ENCODE measurements around the gene TMEM33.
"Not testable (repeated sequence)": the region's sequence is repeated elsewhere in the genome, so short reads cannot be mapped to it uniquely, and the experiment has no call there.

TMEM33 gene, protein sequence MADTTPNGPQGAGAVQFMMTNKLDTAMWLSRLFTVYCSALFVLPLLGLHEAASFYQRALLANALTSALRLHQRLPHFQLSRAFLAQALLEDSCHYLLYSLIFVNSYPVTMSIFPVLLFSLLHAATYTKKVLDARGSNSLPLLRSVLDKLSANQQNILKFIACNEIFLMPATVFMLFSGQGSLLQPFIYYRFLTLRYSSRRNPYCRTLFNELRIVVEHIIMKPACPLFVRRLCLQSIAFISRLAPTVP

DNA sequence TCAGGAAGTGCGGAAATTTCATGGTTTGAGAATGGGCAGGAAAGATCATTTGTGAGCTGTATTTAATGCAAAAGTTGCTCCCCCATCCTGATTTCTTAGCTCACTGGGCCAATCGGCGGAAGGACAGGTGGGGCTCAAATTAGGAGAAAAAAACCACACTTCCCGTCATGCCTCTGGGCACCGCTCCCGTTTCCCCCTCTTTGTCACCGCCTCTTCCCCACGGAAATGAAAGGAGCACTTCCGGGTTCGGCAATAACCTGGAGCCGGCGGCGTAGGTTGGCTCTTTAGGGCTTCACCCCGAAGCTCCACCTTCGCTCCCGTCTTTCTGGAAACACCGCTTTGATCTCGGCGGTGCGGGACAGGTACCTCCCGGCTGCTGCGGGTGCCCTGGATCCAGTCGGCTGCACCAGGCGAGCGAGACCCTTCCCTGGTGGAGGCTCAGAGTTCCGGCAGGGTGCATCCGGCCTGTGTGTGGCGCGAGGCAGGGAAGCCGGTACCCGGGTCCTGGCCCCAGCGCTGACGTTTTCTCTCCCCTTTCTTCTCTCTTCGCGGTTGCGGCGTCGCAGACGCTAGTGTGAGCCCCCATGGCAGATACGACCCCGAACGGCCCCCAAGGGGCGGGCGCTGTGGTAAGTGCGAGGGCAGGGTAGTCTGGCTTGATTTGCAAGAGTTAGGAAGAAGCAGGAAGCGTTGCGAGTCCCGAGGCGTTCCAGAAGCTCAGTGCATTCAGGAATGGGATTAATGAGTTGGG lies at the start of gene TMEM33:
Gene TMEM33 (plus strand): TSS at position 529 of the 751 bp plus-strand sequence. CDS start 56 bp downstream, at position 585.
- FAIRE-seq, result peak; percentile 5

DNA sequence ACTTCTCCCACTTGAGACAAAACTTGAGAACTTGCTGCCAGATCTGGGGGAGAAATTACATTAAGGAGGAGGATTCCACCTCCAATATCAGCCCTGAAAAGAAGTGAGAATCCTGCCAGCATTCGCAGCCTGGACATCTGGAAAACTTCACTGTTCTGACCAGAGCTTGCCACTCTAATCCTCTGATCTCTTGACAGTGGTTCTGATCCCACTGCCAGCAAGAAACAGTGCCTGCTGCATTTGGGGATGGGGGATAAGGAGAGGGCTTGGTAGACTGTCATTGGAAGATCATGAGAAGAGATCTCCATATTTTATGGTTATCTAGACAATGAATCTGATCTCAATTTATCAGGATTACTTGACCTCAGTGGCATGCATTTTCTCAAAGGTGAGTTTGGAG lies 49.8 kb upstream of the TMEM33 start:
- no peak for FAIRE-seq

DNA sequence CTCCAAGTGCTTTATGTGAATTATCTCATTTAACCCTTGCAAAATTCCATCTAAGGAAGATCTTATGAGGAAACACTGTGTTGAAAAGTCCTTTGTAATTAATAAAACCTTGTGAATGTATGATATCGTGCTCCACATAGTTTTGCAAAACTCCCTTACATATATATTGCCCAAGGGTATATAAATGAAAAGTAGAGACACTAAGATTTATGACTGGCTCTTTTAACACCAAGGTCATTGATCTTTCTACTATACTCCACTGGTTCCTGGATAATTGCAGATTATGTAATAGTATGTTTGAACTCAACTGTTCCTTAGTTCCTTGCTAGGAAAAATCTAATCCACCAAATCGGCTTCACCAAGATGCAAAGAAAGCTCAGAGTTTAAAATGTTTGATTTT lies 48.0 kb upstream of the TMEM33 start:
- FAIRE-seq, result no peak

- peak; percentile 77 for FAIRE-seq
Observed at GRCh38 chr4:41887821-41888686, 47.2 kb upstream of the TMEM33 start.

- no peak for FAIRE-seq
Observed at GRCh38 chr4:41888687-41889074, 46.5 kb upstream of the TMEM33 start.

GRCh38 chr4:41889317-41889716 lies 45.9 kb upstream of the TMEM33 start:
- FAIRE-seq, result no peak

DNA sequence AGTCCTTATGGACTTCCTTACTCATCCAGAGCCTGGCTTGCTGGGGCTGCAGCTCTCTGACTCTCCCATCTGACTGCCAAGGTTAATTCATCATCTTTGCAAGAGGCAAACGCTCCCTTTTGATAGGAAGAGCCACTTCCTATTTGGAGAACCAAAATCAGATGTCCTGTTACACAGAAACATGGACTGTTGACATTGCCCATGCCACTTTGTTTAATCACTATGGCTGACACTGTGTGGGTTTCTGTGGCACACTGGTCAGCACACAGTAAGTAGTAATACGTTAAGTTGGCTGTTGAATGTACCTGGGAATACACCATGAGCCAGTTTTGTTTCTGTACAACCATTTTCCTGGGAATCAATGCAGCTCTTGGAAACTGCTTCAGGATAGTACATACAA lies 45.1 kb upstream of the TMEM33 start:
- FAIRE-seq, result no peak

GRCh38 chr4:41896648-41897047 lies 38.6 kb upstream of the TMEM33 start:
- no peak for FAIRE-seq

DNA sequence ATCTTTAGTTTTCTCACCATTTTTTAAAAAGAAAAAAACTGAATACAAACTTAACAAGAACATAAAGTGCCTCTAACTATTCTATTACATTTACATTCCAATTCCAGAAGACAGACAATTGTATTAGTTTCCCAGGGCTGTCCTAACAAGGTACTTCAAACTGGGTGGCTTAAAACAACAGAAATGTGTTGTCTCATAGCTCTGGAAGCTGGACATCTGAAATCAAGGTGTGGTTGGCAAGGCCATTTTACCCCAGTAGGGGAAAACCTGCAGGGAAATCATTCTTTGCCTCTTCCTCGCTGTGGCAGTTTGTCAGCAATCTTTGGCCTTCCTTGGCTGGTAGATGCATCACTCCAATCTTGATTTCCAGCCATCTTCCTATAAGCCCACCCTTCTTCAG lies 37.5 kb upstream of the TMEM33 start:
- no peak for FAIRE-seq

GRCh38 chr4:41909136-41909535 lies 26.1 kb upstream of the TMEM33 start:
- not testable (repeated sequence) for FAIRE-seq

- no peak for FAIRE-seq
Observed at GRCh38 chr4:41912546-41912945, 22.7 kb upstream of the TMEM33 start.

DNA sequence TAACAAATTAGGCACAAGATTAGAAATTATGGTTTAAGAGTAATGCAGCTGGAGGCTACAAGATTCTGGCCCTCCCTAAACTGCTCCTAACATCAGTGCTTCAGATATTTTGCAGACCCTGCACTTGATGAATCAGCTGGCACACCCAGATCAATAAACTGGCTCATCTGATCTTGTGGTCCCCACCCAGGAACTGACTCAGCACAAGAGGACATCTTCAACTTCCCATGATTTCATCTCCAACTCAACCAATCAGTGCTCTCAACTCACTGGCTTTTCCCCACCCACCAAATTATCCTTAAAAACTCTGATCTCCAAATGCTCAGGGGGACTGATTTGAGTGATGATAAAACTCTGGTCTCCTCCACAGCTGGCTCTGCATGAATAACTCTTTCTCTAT lies 21.7 kb upstream of the TMEM33 start:
- no peak for FAIRE-seq

GRCh38 chr4:41918278-41918677 lies 17.0 kb upstream of the TMEM33 start:
- no peak for FAIRE-seq

GRCh38 chr4:41920416-41920815 lies 14.8 kb upstream of the TMEM33 start:
- FAIRE-seq, result not testable (repeated sequence)

GRCh38 chr4:41921476-41921875 lies 13.8 kb upstream of the TMEM33 start:
- no peak for FAIRE-seq

GRCh38 chr4:41927796-41928499 lies 7.3 kb upstream of the TMEM33 start:
- FAIRE-seq, result no peak

- FAIRE-seq, result no peak
Observed at GRCh38 chr4:41930139-41930831, 4.9 kb upstream of the TMEM33 start.

GRCh38 chr4:41932988-41933387 lies 2.2 kb upstream of the TMEM33 start:
- FAIRE-seq, result no peak

DNA sequence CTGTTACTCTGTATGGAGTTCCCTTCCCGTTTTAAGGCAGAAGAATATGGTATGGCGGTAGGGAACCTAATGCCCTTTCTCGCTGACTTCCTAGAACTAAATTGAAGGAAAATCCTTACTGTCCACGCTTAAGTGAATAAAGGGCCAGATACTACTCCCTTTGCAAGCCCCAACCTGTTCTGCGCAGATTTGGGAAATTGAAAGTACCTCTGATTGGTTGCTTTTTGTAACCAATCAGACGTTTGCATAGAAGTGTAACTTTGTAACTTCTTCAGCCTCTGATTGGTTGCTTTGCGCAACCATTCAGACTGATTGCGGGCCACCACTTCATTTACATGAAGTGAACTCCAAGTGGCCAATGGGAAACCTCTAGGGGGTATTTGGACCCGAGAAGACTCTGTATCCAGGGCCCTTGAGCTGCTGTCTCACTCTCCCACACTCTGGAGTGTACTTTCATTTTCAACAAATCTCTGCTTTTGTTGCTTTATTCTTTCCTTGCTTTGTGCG lies 1.2 kb upstream of the TMEM33 start:
- FAIRE-seq, result no peak

DNA sequence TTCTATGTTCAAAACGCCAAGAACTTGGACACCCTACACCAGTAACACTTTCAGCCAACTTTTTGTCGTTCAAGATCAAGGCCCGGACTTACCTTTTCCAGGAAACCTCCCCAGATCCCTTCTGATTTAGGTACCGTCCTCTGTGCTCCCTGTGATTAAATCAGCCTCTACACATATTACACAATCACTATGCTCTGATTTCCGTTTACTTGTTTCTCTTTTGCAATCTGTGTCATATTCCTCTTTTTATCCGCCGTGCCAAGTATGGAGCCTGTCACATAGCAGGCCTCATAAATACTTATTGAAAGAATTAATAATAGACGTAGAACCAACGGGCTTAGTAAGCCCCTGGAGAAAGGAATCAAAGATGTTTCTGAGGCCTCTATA lies 722 bp upstream of the TMEM33 start:
- no peak for FAIRE-seq

DNA sequence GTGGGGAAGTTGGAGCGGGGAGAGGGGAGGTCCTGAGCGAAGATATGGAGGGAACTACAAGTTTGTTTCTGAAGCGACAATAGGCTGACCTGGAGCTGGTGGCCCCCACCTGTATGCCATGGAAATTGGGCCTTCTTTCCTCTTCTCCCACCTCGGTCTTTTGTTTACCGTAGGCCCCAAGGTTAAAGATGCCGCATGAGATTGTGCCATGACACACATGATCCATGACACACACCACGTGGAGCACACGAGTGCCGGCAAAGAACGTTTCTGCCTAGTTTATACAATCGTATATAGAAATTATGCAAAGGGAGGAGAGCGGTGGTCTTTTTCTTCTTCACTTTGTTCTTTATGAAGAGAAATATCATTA lies 408 bp downstream of the TMEM33 start:
- no peak for FAIRE-seq

DNA sequence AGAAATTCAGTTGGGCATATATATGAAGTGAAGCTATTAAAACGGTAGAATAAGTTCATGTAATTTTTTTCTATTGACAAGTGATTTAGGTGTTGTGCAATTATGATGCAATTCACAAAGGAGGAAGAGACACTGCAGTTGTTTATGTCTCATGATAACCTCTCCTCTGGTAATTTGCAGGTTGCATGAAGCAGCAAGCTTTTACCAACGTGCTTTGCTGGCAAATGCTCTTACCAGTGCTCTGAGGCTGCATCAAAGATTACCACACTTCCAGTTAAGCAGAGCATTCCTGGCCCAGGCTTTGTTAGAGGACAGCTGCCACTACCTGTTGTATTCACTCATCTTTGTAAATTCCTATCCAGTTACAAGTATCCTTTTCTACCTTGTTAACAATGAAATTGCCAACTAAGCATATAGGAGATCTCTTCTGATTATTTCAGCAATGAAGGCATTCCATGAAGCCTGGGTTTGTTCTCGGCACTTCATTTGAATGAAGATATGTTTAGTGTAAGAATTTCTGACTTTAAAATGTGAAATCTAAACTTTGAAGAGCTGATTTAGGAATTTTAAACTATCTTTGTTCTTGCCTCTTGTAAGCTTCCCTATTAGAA lies 3.9 kb downstream of the TMEM33 start:
- FAIRE-seq, result no peak

Data from TTC549 (cell line).